GM12878 (cell line): ENCODE results near the gene NAALADL2. TPM values are rescaled to one million over a fixed set of nuclear protein-coding genes. Genes with fewer than 3 reads are reported as not detected.

ENCODE experiments used
- ATAC-seq: fragments of 200-7000 bp; cut with Tn5 transposase; 3 replicates; pipeline ENCODE4 v1.9.1; 2020; ENCODE audit warnings: mild to moderate bottlenecking, moderate library complexity
- BruUV-seq: library from RNA; stranded (reverse); fragments of 400-500 nt; replicated peaks from 2 replicates; lab custom pipeline; 2021; lab: Mats Ljungman, UMichigan
- CTCF ChIA-PET: fragments of 300-600 bp; sonication (Branson Sonifier 250); formaldehyde crosslinking; extraction: SDS; loops from one replicate; lab custom pipeline; 2021; ENCODE audit warnings: inconsistent platforms; lab: Yijun Ruan, JAX
- POLR2A ChIA-PET: fragments of 350-600 bp; formaldehyde crosslinking; extraction: SDS; loops from one replicate; lab custom pipeline; 2021; ENCODE audit warnings: inconsistent platforms; lab: Charles Lee
- RAD21 ChIA-PET: fragments of 300-600 bp; sonication (Branson Sonifier 250); formaldehyde crosslinking; loops from one replicate; lab custom pipeline; 2023; ENCODE audit warnings: antibody characterized with exemption; ENCODE audit not compliant: unreplicated experiment; lab: Charles Lee
- SMC1A ChIA-PET: fragments of 300-600 bp; sonication (Branson Sonifier 250); formaldehyde crosslinking; loops from one replicate; lab custom pipeline; 2023; ENCODE audit not compliant: unreplicated experiment, uncharacterized antibody; lab: Charles Lee
- DNase-seq: peaks from one replicate; pipeline ENCODE4 v3.0.0-alpha.2; 2011; ENCODE audit warnings: low read depth, low spot score
- FAIRE-seq: peaks from 3 replicates; lab custom pipeline; 2011; peaks lifted over from hg19 to GRCh38; lab: Jason Lieb, UNC
- H2AFZ ChIP-seq: 2 replicates; pipeline ENCODE4 v1.6.0; 2011; ENCODE audit warnings: low read depth, low read length, control low read depth; ENCODE audit not compliant: control insufficient read depth
- H3K27ac ChIP-seq: 2 replicates; pipeline ENCODE4 v1.5.1; 2011; ENCODE audit warnings: control low read depth; ENCODE audit not compliant: control insufficient read depth, insufficient read depth
- H3K27me3 ChIP-seq, 2 experiments: replicated peaks in 1 of 2; 2 replicates each; pipeline versions ENCODE4 v1.6.0 to v1.6.1; 2011; ENCODE audit warnings: low read length in 1 of 2; ENCODE audit not compliant: control insufficient read depth in 2 of 2, insufficient read depth in 2 of 2
- H3K36me3 ChIP-seq, 2 experiments: 2 replicates each; pipeline ENCODE4 v1.5.1; 2011; ENCODE audit warnings: low read length in 1 of 2; ENCODE audit not compliant: control insufficient read depth in 2 of 2, insufficient read depth in 2 of 2
- H3K4me1 ChIP-seq: 2 replicates; pipeline ENCODE4 v1.6.1; 2011; ENCODE audit warnings: mild to moderate bottlenecking, low read length, moderate library complexity, mixed read lengths; ENCODE audit not compliant: control insufficient read depth, insufficient read depth
- H3K4me2 ChIP-seq: 2 replicates; pipeline ENCODE4 v1.6.0; 2011; ENCODE audit warnings: control low read depth; ENCODE audit not compliant: control insufficient read depth, insufficient read depth
- H3K4me3 ChIP-seq: fragments of 200-600 bp; sonication (generic); 2 replicates; pipeline ENCODE4 v1.5.1; 2016
- H3K79me2 ChIP-seq: 2 replicates; pipeline ENCODE4 v1.6.0; 2011; ENCODE audit warnings: low read length; ENCODE audit not compliant: control insufficient read depth, insufficient read depth
- H3K9ac ChIP-seq: 2 replicates; pipeline ENCODE4 v1.8.0; 2011; ENCODE audit warnings: low read length, control low read depth, mixed read lengths; ENCODE audit not compliant: control insufficient read depth, insufficient read depth
- H3K9me3 ChIP-seq: replicated peaks from 3 replicates; pipeline ENCODE4 v1.5.1; 2011; ENCODE audit warnings: mild to moderate bottlenecking, low read length; ENCODE audit not compliant: control insufficient read depth, insufficient read depth
- H4K20me1 ChIP-seq: 2 replicates; pipeline ENCODE4 v1.6.0; 2011; ENCODE audit not compliant: control insufficient read depth, insufficient read depth
- BACH1 ChIP-seq: fragments of 450-650 bp; IDR thresholded peaks from 2 replicates; pipeline ENCODE4 v1.6.1; 2017; ENCODE audit warnings: mild to moderate bottlenecking, borderline replicate concordance
- BRCA1 ChIP-seq: IDR thresholded peaks from 2 replicates; pipeline ENCODE4 v1.6.1; 2011; ENCODE audit warnings: low read depth, low read length, improper control_type of control experiment
- MEF2A ChIP-seq: IDR thresholded peaks from 2 replicates; pipeline ENCODE4 v1.6.1; 2011; ENCODE audit warnings: low read depth, mild to moderate bottlenecking, low read length, moderate library complexity; ENCODE audit not compliant: insufficient read depth
- MYC ChIP-seq: IDR thresholded peaks from 2 replicates; pipeline ENCODE4 v1.6.1; 2011; ENCODE audit warnings: mild to moderate bottlenecking, low read length, moderate library complexity, inconsistent platforms; ENCODE audit not compliant: insufficient read depth, insufficient replicate concordance, insufficient read length, severe bottlenecking
- NR2C1 ChIP-seq: fragments of 450-650 bp; IDR thresholded peaks from 2 replicates; pipeline ENCODE4 v1.6.1; 2017; ENCODE audit warnings: antibody characterized with exemption, mild to moderate bottlenecking, moderate library complexity
- NRF1 ChIP-seq: conservative IDR thresholded peaks from 2 replicates; pipeline ENCODE4 v1.6.1; 2011; ENCODE audit warnings: mild to moderate bottlenecking, low read depth, low read length, improper control_type of control experiment
- PAX5 ChIP-seq: IDR thresholded peaks from 2 replicates; pipeline ENCODE4 v1.6.1; 2011; ENCODE audit warnings: low read depth, low read length, borderline replicate concordance
- RCOR1 ChIP-seq: conservative IDR thresholded peaks from 2 replicates; pipeline ENCODE4 v1.6.1; 2012; ENCODE audit warnings: low read depth, low read length, improper control_type of control experiment
- ZNF592 ChIP-seq: fragments of 450-650 bp; IDR thresholded peaks from 2 replicates; pipeline ENCODE4 v1.6.1; 2017; ENCODE audit warnings: mild to moderate bottlenecking, moderate library complexity
- WGBS: methylation state at CpG from one replicate; pipeline ENCODE4 v1.1.6; 2016; ENCODE audit warnings: low lambda C conversion rate; ENCODE audit not compliant: insufficient replicate concordance, insufficient coverage; ENCODE audit errors: missing lambda C conversion rate; 5-methylcytosine and 5-hydroxymethylcytosine counted together
- in situ Hi-C: fragments of 300-500 bp; cut with MboI; formaldehyde crosslinking; loops from 9 replicates; pipeline ENCODE4 v1.14.3; 2018; ENCODE audit warnings: mixed read lengths
- intact Hi-C: fragments of 100-400 bp; cut with micrococcal nuclease; formaldehyde crosslinking; loops from one replicate; pipeline ENCODE4 v1.14.2; 2022; ENCODE audit not compliant: unreplicated experiment
- polyA plus RNA-seq, 11 experiments: library from polyadenylated mRNA; depleted of rRNA in 4 of 11; unstranded in 6 of 11; stranded (reverse) in 5 of 11; fragments of >200 nt; fragmentation: Nextera tagmentation in 4 of 11; fragmentation: Illumina TruSeq in 1 of 11; extraction: Ambion mirVana in 4 of 11; extraction: Trizol in 1 of 11; gene quantifications; 1 replicate in 1 of 11; 2 replicates in 10 of 11; pipeline versions ENCODE4 v1.2.1 to v1.2.3, GENCODE V29; 2011 to 2016; ENCODE audit warnings: inconsistent platforms in 2 of 11, missing spikeins in 2 of 11, low read depth in 1 of 11
- total RNA-seq, 4 experiments: library from RNA; depleted of rRNA in 3 of 4; stranded (reverse); fragments of >200 nt in 3 of 4; fragmentation: Illumina TruSeq in 1 of 4; extraction: Trizol in 1 of 4; gene quantifications; 2 replicates each; pipeline versions ENCODE4 v1.2.1 to v1.2.3, GENCODE V29; 2013 to 2021

The NAALADL2 gene
- total and polyA plus RNA-seq, 10 of the 15 experiments (the other 5 are each of a cell fraction or from before 2014, with no cell fraction given) = 0.06 to 10.8 (median 0.46) TPM

- Histone ChIP-seq H3K79me2 (no peaks in the 10 kb centered on the region), H3K27me3 (no peaks in the 10 kb centered on the region), H3K4me2 (no peak overlapping the region), H4K20me1 (no peaks in the 10 kb centered on the region), H3K36me3 (no peaks in the 10 kb centered on the region), H3K4me1 (no peaks in the 10 kb centered on the region), H3K9ac (no peak overlapping the region), H2AFZ (no peak overlapping the region)
- DNase-seq = no peak
- no peak for FAIRE-seq
- ChIA-PET CTCF (interaction anchor here (0.7 to 2.0 kb wide), 2 partner anchors 47 to 48 kb away, joined by 4 to 8 read pairs; no protein-coding TSS in a partner anchor), POLR2A (no interaction called here)
- intact Hi-C loops = no loop called here
- TF ChIP-seq PAX5 = no peak
- TF ChIP-seq, all 136 proteins: peak for 0
- H3K4me3 ChIP-seq = no peak overlapping the region
- H3K27ac ChIP-seq = no peak overlapping the region
- no peak for ATAC-seq
- RAD21 ChIA-PET = interaction anchor here (0.9 to 2.5 kb wide), 5 partner anchors 11 to 86 kb away, joined by 3 to 10 read pairs (median 6); no protein-coding TSS in a partner anchor
- SMC1A ChIA-PET = interaction anchor here (0.9 to 2.9 kb wide), 8 partner anchors 14 to 998 kb away, joined by 3 to 17 read pairs (median 4); no protein-coding TSS in a partner anchor
- H3K9me3 ChIP-seq = no peaks in the 10 kb centered on the region
- in situ Hi-C loops = no loop called here
- 28% methylated on average over 5 of the region's 5 CpGs for WGBS
- BruUV-seq = no TSS peak
Measured at GRCh38 chr3:175433026-175433674, 574.0 kb downstream of the NAALADL2 start.

- H2AFZ ChIP-seq = no peak overlapping the region
- ATAC-seq (no peak), DNase-seq (no peak), FAIRE-seq (no peak)
- no peak overlapping the region for H3K4me2 ChIP-seq
- no peaks in the 10 kb centered on the region for H3K79me2 ChIP-seq
- H3K9ac ChIP-seq = no peak overlapping the region
- H3K27me3 ChIP-seq = no peaks in the 10 kb centered on the region
- CTCF ChIA-PET = interaction anchor here (0.7 kb wide), 1 partner anchor 12 kb away, joined by 3 read pairs; no protein-coding TSS in a partner anchor
- in situ Hi-C loops (no loop called here), intact Hi-C loops (no loop called here)
- H3K4me1 ChIP-seq = no peaks in the 10 kb centered on the region
- no peaks in the 10 kb centered on the region for H3K9me3 ChIP-seq
- POLR2A ChIA-PET = no interaction called here
- no TSS peak for BruUV-seq
- H3K4me3 ChIP-seq = no peak overlapping the region
- H4K20me1 ChIP-seq = no peaks in the 10 kb centered on the region
- no peak overlapping the region for H3K27ac ChIP-seq
- H3K36me3 ChIP-seq = no peaks in the 10 kb centered on the region
- no peak for TF ChIP-seq RCOR1
- no peak for TF ChIP-seq BRCA1
- no peak for TF ChIP-seq NRF1
- TF ChIP-seq ZNF592 = no peak
- TF ChIP-seq MEF2A = no peak
- no peak for TF ChIP-seq BACH1
- no peak for TF ChIP-seq NR2C1
- TF ChIP-seq MYC = no peak
- SMC1A ChIA-PET = interaction anchor here (0.6 kb wide), 1 partner anchor 127 kb away, joined by 3 read pairs; no protein-coding TSS in a partner anchor
- RAD21 ChIA-PET = no interaction called here
Measured at GRCh38 chr3:175434561-175434960, 575.4 kb downstream of the NAALADL2 start.
